Spleen (tissue), 11 donors: ENCODE measurements around the gene ARHGAP6. TPM values are rescaled to one million over a fixed set of nuclear protein-coding genes. Genes with fewer than 3 reads are reported as not detected.

ENCODE experiments used
- DNase-seq: peaks from one replicate; pipeline ENCODE4 v3.0.0-alpha.2; 2020
- H3K27ac ChIP-seq, 8 donors: fragments of 200-600 bp; sonication (generic) in 7 of 8; 1 replicate in 4 of 8; 2 replicates in 4 of 8; pipeline versions ENCODE4 v1.5.0 to v1.8.0; 2016 to 2021; ENCODE audit warnings: inconsistent platforms in 4 of 8, mild to moderate bottlenecking in 4 of 8, moderate library complexity in 1 of 8
- H3K27me3 ChIP-seq, 7 donors: fragments of 200-600 bp; sonication (generic) in 6 of 7; replicated peaks in 1 of 7; 1 replicate in 4 of 7; 2 replicates in 3 of 7; pipeline versions ENCODE4 v1.5.0 to v1.8.0; 2016 to 2021; ENCODE audit warnings: inconsistent platforms in 3 of 7, mild to moderate bottlenecking in 1 of 7
- H3K36me3 ChIP-seq, 6 donors: fragments of 200-600 bp; sonication (generic) in 5 of 6; 1 replicate in 4 of 6; 2 replicates in 2 of 6; pipeline versions ENCODE4 v1.5.0 to v1.8.0; 2016 to 2021; ENCODE audit warnings: inconsistent platforms in 2 of 6
- H3K4me1 ChIP-seq, 6 donors: fragments of 200-600 bp; sonication (generic) in 5 of 6; 1 replicate in 3 of 6; 2 replicates in 3 of 6; pipeline versions ENCODE4 v1.5.0 to v1.8.0; 2016 to 2021; ENCODE audit warnings: inconsistent platforms in 3 of 6
- H3K4me3 ChIP-seq, 8 donors: fragments of 200-600 bp; sonication (generic) in 7 of 8; 1 replicate in 4 of 8; 2 replicates in 4 of 8; pipeline versions ENCODE4 v1.5.0 to v1.8.0; 2016 to 2021; ENCODE audit warnings: inconsistent platforms in 4 of 8, mild to moderate bottlenecking in 4 of 8, moderate library complexity in 2 of 8
- H3K9me3 ChIP-seq, 8 donors: fragments of 200-600 bp; sonication (generic) in 7 of 8; 1 replicate in 4 of 8; 2 replicates in 4 of 8; pipeline versions ENCODE4 v1.5.0 to v1.8.0; 2016 to 2021; ENCODE audit warnings: inconsistent platforms in 4 of 8
- POLR2A ChIP-seq, 3 donors: fragments of 450-650 bp; IDR thresholded peaks; one replicate each; pipeline ENCODE4 v1.5.1; 2017; ENCODE audit warnings: antibody characterized with exemption in 3 of 3, mild to moderate bottlenecking in 1 of 3
- POLR2AphosphoS5 ChIP-seq, 3 donors: sonication (generic); formaldehyde crosslinking; IDR thresholded peaks; one replicate each; pipeline ENCODE4 v1.5.1; 2017; ENCODE audit warnings: antibody characterized with exemption in 3 of 3
- WGBS, 5 donors: extraction: QIAGEN DNeasy Blood & Tissue Kit in 3 of 5; methylation state at CpG; one replicate each; pipeline versions ENCODE4 v1.1.5 to v1.1.7; 2013 to 2018; 5-methylcytosine and 5-hydroxymethylcytosine counted together
- intact Hi-C: fragments of 100-400 bp; cut with DNase I; formaldehyde crosslinking; loops from one replicate; pipeline ENCODE4 v1.15.0; 2023; ENCODE audit warnings: low total_unique reads
- polyA plus RNA-seq, 3 donors: library from polyadenylated mRNA; stranded (reverse); fragments of 200-250 nt; gene quantifications; one replicate each; pipeline ENCODE4 v1.2.1, GENCODE V29; 2013
- total RNA-seq, 7 donors: library from RNA; depleted of rRNA in 3 of 7; stranded (reverse); fragments of >200 nt in 3 of 7; fragmentation: NEBNext Ultra II Directional in 4 of 7; extraction: Animal tissue kit (Norgen Biotek cat#: 25700) in 4 of 7; gene quantifications; one replicate each; pipeline versions ENCODE4 v1.1.0 to v1.2.1, GENCODE V29; 2016 to 2021
- TF ChIP-seq, protein P1 (sequence below), 11 experiments: fragments of 200-600 bp in 7 of 11; fragments of 450-650 bp in 4 of 11; sonication (generic) in 4 of 11; IDR thresholded peaks in 8 of 11; conservative IDR thresholded peaks in 3 of 11; 1 replicate in 7 of 11; 2 replicates in 4 of 11; pipeline versions ENCODE4 v1.4.0 to v1.8.0; 2016 to 2021; ENCODE audit warnings: antibody characterized with exemption in 11 of 11, inconsistent platforms in 4 of 11, mild to moderate bottlenecking in 1 of 11
- donor health status: healthy with polysubstance abuse.
- donor health status: DM: no; HTN: no; CAD: no; lungs with moderate emphysema.
- donor health status: DM: no; HTN: no; CAD: no.
- donor health status: Bipolar disorder and iron deficiency.
- donor health status: healthy.
- donor health status: DM: no; HTN: no; CAD: no.
- donor health status: DM: yes; HTN: yes; CAD: no.

ARHGAP6 gene
- total and polyA plus RNA-seq, 10 donors, result 2.0 to 20.8 (median 12.7) TPM

DNA sequence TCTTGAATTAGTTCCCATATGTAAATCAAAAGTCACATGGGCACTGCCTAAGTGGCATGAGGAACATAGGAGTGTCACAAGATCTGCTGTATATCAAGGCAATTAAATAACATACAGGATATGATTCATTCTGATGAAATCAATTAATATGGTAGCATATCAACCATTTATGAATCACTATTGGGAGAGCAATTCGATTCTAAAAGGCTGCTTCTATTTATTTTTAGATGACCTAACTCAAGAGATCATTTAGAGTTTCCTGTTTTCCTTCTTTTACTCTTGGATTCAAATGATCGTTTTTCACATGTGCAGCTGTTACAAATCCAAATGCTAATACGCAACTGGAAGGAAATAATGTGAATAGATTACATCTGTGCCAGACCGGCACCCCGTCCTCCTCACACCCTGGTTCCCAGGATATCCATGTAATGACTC lies 472.7 kb downstream of the ARHGAP6 start:
- Histone ChIP-seq H3K9me3 (no peaks in the 10 kb centered on the region), H3K4me1 (no peaks in the 10 kb centered on the region), H3K27me3 (no peaks in the 10 kb centered on the region), H3K27ac (peak overlapping the region in 2 of 8 donors; percentile 16 to 18), H3K4me3 (no peak overlapping the region), H3K36me3 (no peaks in the 10 kb centered on the region)
- TF ChIP-seq POLR2AphosphoS5 (IDR thresholded peaks at IDR 0.05) (no peak), POLR2A (IDR thresholded peaks at IDR 0.05) (no peak)
- TF ChIP-seq, protein P1, sequence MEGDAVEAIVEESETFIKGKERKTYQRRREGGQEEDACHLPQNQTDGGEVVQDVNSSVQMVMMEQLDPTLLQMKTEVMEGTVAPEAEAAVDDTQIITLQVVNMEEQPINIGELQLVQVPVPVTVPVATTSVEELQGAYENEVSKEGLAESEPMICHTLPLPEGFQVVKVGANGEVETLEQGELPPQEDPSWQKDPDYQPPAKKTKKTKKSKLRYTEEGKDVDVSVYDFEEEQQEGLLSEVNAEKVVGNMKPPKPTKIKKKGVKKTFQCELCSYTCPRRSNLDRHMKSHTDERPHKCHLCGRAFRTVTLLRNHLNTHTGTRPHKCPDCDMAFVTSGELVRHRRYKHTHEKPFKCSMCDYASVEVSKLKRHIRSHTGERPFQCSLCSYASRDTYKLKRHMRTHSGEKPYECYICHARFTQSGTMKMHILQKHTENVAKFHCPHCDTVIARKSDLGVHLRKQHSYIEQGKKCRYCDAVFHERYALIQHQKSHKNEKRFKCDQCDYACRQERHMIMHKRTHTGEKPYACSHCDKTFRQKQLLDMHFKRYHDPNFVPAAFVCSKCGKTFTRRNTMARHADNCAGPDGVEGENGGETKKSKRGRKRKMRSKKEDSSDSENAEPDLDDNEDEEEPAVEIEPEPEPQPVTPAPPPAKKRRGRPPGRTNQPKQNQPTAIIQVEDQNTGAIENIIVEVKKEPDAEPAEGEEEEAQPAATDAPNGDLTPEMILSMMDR (IDR thresholded peaks at IDR 0.05 in 8 of 11, conservative IDR thresholded peaks at IDR 0.05 in 3 of 11), result no peak
- WGBS, 5 donors, result 40 to 51% (median 44%) methylated on average over 5 of the region's 5 CpGs
- DNase-seq, result no peak
- intact Hi-C loops, result no loop called here

DNA sequence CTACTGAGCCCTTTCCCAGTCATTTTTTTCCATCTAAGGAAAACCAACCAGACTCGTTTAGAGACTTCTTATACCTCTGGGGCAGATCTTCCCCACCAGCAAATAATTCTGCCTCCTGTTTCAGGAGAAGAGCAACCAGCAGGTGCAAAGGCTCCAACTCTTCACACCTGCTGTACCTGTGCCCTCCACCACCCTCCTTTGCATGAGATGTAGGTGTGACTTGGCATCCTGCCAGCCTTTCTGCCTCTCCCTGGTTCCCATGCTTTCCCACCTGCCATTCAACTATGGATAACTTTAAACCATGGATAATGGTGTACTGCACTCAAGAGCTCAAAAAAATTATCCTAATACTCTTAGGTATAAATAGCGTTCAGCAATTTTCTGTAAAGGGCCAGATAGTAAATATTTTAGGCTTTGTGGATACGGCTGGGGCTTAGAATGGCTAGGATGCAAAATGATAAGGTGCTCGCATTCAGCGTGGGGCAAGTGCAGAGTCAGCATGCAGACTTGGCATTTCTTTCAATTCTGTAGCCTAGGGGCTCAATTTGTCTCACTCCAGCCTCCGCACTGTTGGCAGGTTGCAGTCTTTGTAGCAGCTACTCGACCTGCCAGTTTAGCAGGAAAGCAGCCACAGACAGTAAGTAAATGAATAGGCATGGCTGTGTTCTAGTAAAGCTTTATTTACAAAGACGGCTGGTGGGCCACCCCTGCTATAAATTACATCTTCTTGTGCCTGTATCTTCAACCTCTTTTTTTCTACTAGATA lies 474.8 kb downstream of the ARHGAP6 start:
- no peak for DNase-seq
- TF ChIP-seq, protein P1 (IDR thresholded peaks at IDR 0.05 in 8 of 11, conservative IDR thresholded peaks at IDR 0.05 in 3 of 11), result no peak
- no peak for TF ChIP-seq POLR2A (IDR thresholded peaks at IDR 0.05)
- no peak for TF ChIP-seq POLR2AphosphoS5 (IDR thresholded peaks at IDR 0.05)
- Histone ChIP-seq H3K27ac (no peak overlapping the region), H3K27me3 (no peaks in the 10 kb centered on the region), H3K36me3 (peaks cover 0 to 4% (median 0%) of the 10 kb centered on the region in 6 donors), H3K4me1 (no peaks in the 10 kb centered on the region), H3K9me3 (no peaks in the 10 kb centered on the region), H3K4me3 (no peak overlapping the region)
- intact Hi-C loops, result no loop called here
- WGBS, 5 donors, result 65 to 92% (median 79%) methylated on average over 8 of the region's 8 CpGs

DNA sequence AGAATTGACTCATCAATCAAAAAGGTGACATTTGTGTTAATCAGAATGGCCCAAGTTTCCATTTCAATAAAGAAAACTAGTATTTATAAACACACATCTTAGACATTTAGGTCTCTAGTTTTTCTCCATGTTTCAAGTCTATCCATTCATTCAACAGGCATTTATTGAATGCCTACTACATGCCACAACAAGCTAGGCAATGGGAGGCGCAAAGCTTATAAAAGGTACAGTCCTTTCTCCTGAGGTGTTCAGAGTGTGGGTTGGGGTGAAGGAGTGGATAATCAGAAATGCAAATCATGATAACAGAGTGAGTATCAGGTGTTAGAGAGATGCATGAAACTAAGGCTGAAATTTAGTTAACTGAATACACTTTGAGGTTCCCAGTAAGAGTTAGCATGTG lies 476.6 kb downstream of the ARHGAP6 start:
- 95 to 100% (median 96%) methylated on average over 1 of the region's 1 CpG for WGBS, 5 donors
- no peak overlapping the region for H3K4me3 ChIP-seq
- TF ChIP-seq POLR2AphosphoS5 (IDR thresholded peaks at IDR 0.05), result no peak
- no peak for TF ChIP-seq POLR2A (IDR thresholded peaks at IDR 0.05)
- TF ChIP-seq, protein P1 (IDR thresholded peaks at IDR 0.05 in 8 of 11, conservative IDR thresholded peaks at IDR 0.05 in 3 of 11), result no peak
- no peak overlapping the region for H3K27ac ChIP-seq
- intact Hi-C loops, result no loop called here
- H3K36me3 ChIP-seq, result peaks cover 0 to 4% (median 0%) of the 10 kb centered on the region in 6 donors
- no peaks in the 10 kb centered on the region for H3K4me1 ChIP-seq
- no peaks in the 10 kb centered on the region for H3K27me3 ChIP-seq
- H3K9me3 ChIP-seq, result no peaks in the 10 kb centered on the region
- DNase-seq, result no peak

DNA sequence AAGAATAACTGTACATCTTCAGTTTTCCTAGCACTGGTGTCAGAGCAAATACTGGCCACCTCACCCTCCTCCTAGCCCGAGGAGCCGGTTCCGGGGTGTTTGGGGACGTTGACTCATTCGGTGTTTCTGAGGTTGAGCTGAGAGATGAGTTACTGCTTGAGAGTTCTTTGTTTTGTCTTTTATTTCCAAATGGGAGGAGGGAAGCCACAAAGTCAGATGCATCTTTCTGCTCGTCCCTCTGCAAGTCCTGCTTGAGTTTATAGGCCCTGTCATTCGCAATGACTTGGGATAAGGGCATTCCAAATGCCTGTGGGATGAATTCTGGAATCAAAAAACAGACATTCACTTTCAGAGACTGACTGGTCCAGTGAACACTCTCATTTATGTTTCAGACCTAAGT lies 477.1 kb downstream of the ARHGAP6 start:
- H3K27ac ChIP-seq, result no peak overlapping the region
- whole genome bisulfite sequencing, 5 donors, result 68 to 93% (median 86%) methylated on average over 6 to 7 of the region's 7 CpGs
- H3K4me1 ChIP-seq, result no peaks in the 10 kb centered on the region
- no peaks in the 10 kb centered on the region for H3K27me3 ChIP-seq
- H3K4me3 ChIP-seq, result no peak overlapping the region
- intact Hi-C loops, result no loop called here
- no peaks in the 10 kb centered on the region for H3K9me3 ChIP-seq
- TF ChIP-seq, protein P1 (IDR thresholded peaks at IDR 0.05 in 8 of 11, conservative IDR thresholded peaks at IDR 0.05 in 3 of 11), result no peak
- TF ChIP-seq POLR2AphosphoS5 (IDR thresholded peaks at IDR 0.05) (no peak), POLR2A (IDR thresholded peaks at IDR 0.05) (no peak)
- peaks cover 0 to 4% (median 0%) of the 10 kb centered on the region in 6 donors for H3K36me3 ChIP-seq
- DNase-seq, result no peak
